H1 (cell line): ENCODE results near the gene DLG5. TPM values are rescaled to one million over a fixed set of nuclear protein-coding genes. Genes with fewer than 3 reads are reported as not detected.

Experiments used
- CTCF ChIA-PET: fragments of 300-600 bp; sonication (Branson Sonifier 250); formaldehyde crosslinking; loops from one replicate; lab custom pipeline; 2021; ENCODE audit not compliant: partially characterized antibody; lab: Charles Lee
- POLR2A ChIA-PET: fragments of 300-600 bp; sonication (Branson Sonifier 250); formaldehyde crosslinking; loops from one replicate; lab custom pipeline; 2021; ENCODE audit warnings: inconsistent platforms; ENCODE audit not compliant: partially characterized antibody; lab: Charles Lee
- DNase-seq, 2 experiments: peaks; one replicate each; pipeline versions ENCODE4 v3.0.0 to v3.0.0-alpha.2; 2010 to 2022; ENCODE audit warnings: low spot score in 2 of 2, low read depth in 1 of 2, mixed read lengths in 1 of 2
- FAIRE-seq: peaks from 2 replicates; lab custom pipeline; 2011; peaks lifted over from hg19 to GRCh38; lab: Jason Lieb, UNC
- H2AFZ ChIP-seq: 2 replicates; pipeline ENCODE4 v1.8.1; 2012; ENCODE audit warnings: low read length, inconsistent platforms
- H2AK5ac ChIP-seq: 2 replicates; pipeline ENCODE4 v1.6.1; 2013; ENCODE audit warnings: low read depth, low read length
- H2BK120ac ChIP-seq: replicated peaks from 2 replicates; pipeline ENCODE3; 2013; ENCODE audit warnings: low read depth, low read length, inconsistent platforms
- H2BK12ac ChIP-seq: 2 replicates; pipeline ENCODE4 v1.6.1; 2013; ENCODE audit warnings: low read depth, low read length
- H2BK15ac ChIP-seq: 2 replicates; pipeline ENCODE4 v1.6.1; 2013; ENCODE audit warnings: low read length
- H2BK20ac ChIP-seq: 2 replicates; pipeline ENCODE4 v1.6.1; 2013; ENCODE audit warnings: low read length
- H2BK5ac ChIP-seq: 2 replicates; pipeline ENCODE4 v1.6.1; 2013; ENCODE audit warnings: low read depth, low read length
- H3K14ac ChIP-seq: 2 replicates; pipeline ENCODE4 v1.6.1; 2013; ENCODE audit warnings: inconsistent platforms; ENCODE audit not compliant: insufficient read length
- H3K18ac ChIP-seq: 2 replicates; pipeline ENCODE4 v1.6.1; 2013; ENCODE audit warnings: low read length; ENCODE audit errors: extremely low read depth
- H3K23ac ChIP-seq: 2 replicates; pipeline ENCODE4 v1.6.1; 2013; ENCODE audit warnings: inconsistent platforms; ENCODE audit not compliant: insufficient read length
- H3K23me2 ChIP-seq: 2 replicates; pipeline ENCODE4 v1.6.1; 2013; ENCODE audit warnings: low read depth, low read length
- H3K27ac ChIP-seq: 2 replicates; pipeline ENCODE4 v1.6.1; 2011; ENCODE audit warnings: low read depth, low read length, inconsistent platforms
- H3K27me3 ChIP-seq, 4 experiments: replicated peaks in 1 of 4; 1 replicate in 1 of 4; 2 replicates in 3 of 4; pipeline versions ENCODE4 v1.6.1 to v1.8.1; 2011 to 2013; ENCODE audit warnings: low read length in 3 of 4, mild to moderate bottlenecking in 3 of 4, inconsistent platforms in 2 of 4, mixed read lengths in 2 of 4, moderate library complexity in 1 of 4; ENCODE audit not compliant: control insufficient read depth in 3 of 4, insufficient read depth in 3 of 4; ENCODE audit errors: extremely low read depth in 1 of 4
- H3K36me3 ChIP-seq, 4 experiments: 2 replicates each; pipeline versions ENCODE4 v1.6.1 to v1.8.1; 2011 to 2013; ENCODE audit warnings: mild to moderate bottlenecking in 4 of 4, low read length in 3 of 4, moderate library complexity in 2 of 4, control low read depth in 1 of 4, inconsistent platforms in 1 of 4; ENCODE audit not compliant: insufficient read depth in 4 of 4, control insufficient read depth in 2 of 4
- H3K4ac ChIP-seq: replicated peaks from 2 replicates; pipeline ENCODE3; 2013; ENCODE audit warnings: low read length, low read depth, mixed read lengths, inconsistent platforms; ENCODE audit not compliant: insufficient read length
- H3K4me1 ChIP-seq, 4 experiments: replicated peaks in 1 of 4; 1 replicate in 1 of 4; 2 replicates in 3 of 4; pipeline versions ENCODE4 v1.6.1 to v1.8.1; 2011 to 2013; ENCODE audit warnings: low read length in 3 of 4, inconsistent platforms in 2 of 4, mixed read lengths in 1 of 4; ENCODE audit not compliant: insufficient read depth in 4 of 4, control insufficient read depth in 3 of 4
- H3K4me2 ChIP-seq, 2 experiments: 2 replicates each; pipeline versions ENCODE4 v1.6.1 to v1.8.1; 2011 to 2013; ENCODE audit warnings: low read depth in 2 of 2, low read length in 2 of 2, control low read depth in 1 of 2, inconsistent platforms in 1 of 2, mild to moderate bottlenecking in 1 of 2; ENCODE audit not compliant: insufficient read depth in 1 of 2
- H3K4me3 ChIP-seq, 4 experiments: fragments of 200-600, 300-600 bp in 1 of 4; sonication (generic), shearing (Covaris generic), sonication (Bioruptor Twin) in 1 of 4; 2 replicates each; pipeline versions ENCODE4 v1.5.1 to v1.8.1; 2011 to 2016; ENCODE audit warnings: low read length in 4 of 4, low read depth in 3 of 4, control low read depth in 2 of 4, inconsistent platforms in 2 of 4, mild to moderate bottlenecking in 2 of 4, mixed read lengths in 1 of 4, moderate library complexity in 1 of 4; ENCODE audit not compliant: insufficient read depth in 2 of 4; ENCODE audit errors: extremely low read depth in 1 of 4
- H3K56ac ChIP-seq: replicated peaks from 2 replicates; pipeline ENCODE3; 2013; ENCODE audit warnings: low read depth, mild to moderate bottlenecking, mixed read lengths, low read length, inconsistent platforms; ENCODE audit not compliant: insufficient read length
- H3K79me1 ChIP-seq: 2 replicates; pipeline ENCODE4 v1.6.1; 2013; ENCODE audit warnings: low read depth, low read length, control low read depth
- H3K79me2 ChIP-seq, 2 experiments: 2 replicates each; pipeline versions ENCODE4 v1.6.1 to v1.8.1; 2012 to 2013; ENCODE audit warnings: low read length in 2 of 2, mild to moderate bottlenecking in 2 of 2, inconsistent platforms in 1 of 2; ENCODE audit not compliant: insufficient read depth in 2 of 2, control insufficient read depth in 1 of 2
- H3K9ac ChIP-seq, 4 experiments: replicated peaks in 1 of 4; 1 replicate in 1 of 4; 2 replicates in 3 of 4; pipeline versions ENCODE4 v1.6.1 to v1.8.1; 2011 to 2013; ENCODE audit warnings: low read depth in 3 of 4, low read length in 3 of 4, control low read depth in 2 of 4, mild to moderate bottlenecking in 2 of 4, moderate library complexity in 2 of 4, inconsistent platforms in 1 of 4; ENCODE audit errors: extremely low read depth in 1 of 4
- H3K9me3 ChIP-seq, 2 experiments: 2 replicates each; pipeline versions ENCODE4 v1.6.1 to v1.8.1; 2012 to 2013; ENCODE audit warnings: mild to moderate bottlenecking in 2 of 2, moderate library complexity in 2 of 2, control low read depth in 1 of 2, inconsistent platforms in 1 of 2, low read depth in 1 of 2, low read length in 1 of 2, mixed read lengths in 1 of 2; ENCODE audit not compliant: insufficient read depth in 2 of 2
- H4K20me1 ChIP-seq, 2 experiments: replicated peaks in 1 of 2; 2 replicates each; pipeline versions ENCODE3 to v1.8.1; 2011 to 2013; ENCODE audit warnings: inconsistent platforms in 2 of 2, low read length in 2 of 2, mild to moderate bottlenecking in 1 of 2; ENCODE audit not compliant: insufficient read depth in 2 of 2, control insufficient read depth in 1 of 2
- H4K5ac ChIP-seq: 2 replicates; pipeline ENCODE4 v1.6.1; 2013; ENCODE audit warnings: low read length, low read depth, mixed read lengths, inconsistent platforms; ENCODE audit not compliant: insufficient read length
- H4K8ac ChIP-seq: 2 replicates; pipeline ENCODE4 v1.8.0; 2013; ENCODE audit warnings: mild to moderate bottlenecking, moderate library complexity, low read length, inconsistent platforms; ENCODE audit not compliant: insufficient read depth; ENCODE audit errors: extremely low read depth
- H4K91ac ChIP-seq: replicated peaks from 2 replicates; pipeline ENCODE3; 2013; ENCODE audit warnings: low read length, mixed read lengths, inconsistent platforms; ENCODE audit not compliant: insufficient read length
- CREB1 ChIP-seq: IDR thresholded peaks from 2 replicates; pipeline ENCODE4 v1.6.1; 2012; ENCODE audit warnings: inconsistent platforms
- FOSL1 ChIP-seq: IDR thresholded peaks from 2 replicates; pipeline ENCODE4 v1.6.1; 2011; ENCODE audit warnings: mild to moderate bottlenecking, low read depth, low read length, moderate library complexity; ENCODE audit not compliant: insufficient read depth
- HDAC6 ChIP-seq: IDR thresholded peaks from one replicate; pipeline ENCODE4 v1.7.1; 2012; ENCODE audit warnings: low read depth, mild to moderate bottlenecking, inconsistent platforms, low read length, moderate library complexity
- JUND ChIP-seq: IDR thresholded peaks from 2 replicates; pipeline ENCODE4 v1.6.1; 2011; ENCODE audit warnings: mild to moderate bottlenecking, improper control_type of control experiment, low read length
- KDM1A ChIP-seq: fragments of 200-600, 300-600 bp; sonication (generic); IDR thresholded peaks from 2 replicates; pipeline ENCODE4 v1.7.1; 2016; ENCODE audit warnings: mild to moderate bottlenecking, low read length, borderline replicate concordance
- MAFK ChIP-seq: IDR thresholded peaks from 2 replicates; pipeline ENCODE4 v1.6.1; 2012; ENCODE audit warnings: low read depth, mild to moderate bottlenecking, improper control_type of control experiment, low read length
- PHF8 ChIP-seq: fragments of 200-600 bp; sonication (generic); conservative IDR thresholded peaks from 2 replicates; pipeline ENCODE4 v1.7.1; 2012; ENCODE audit warnings: low read depth, mild to moderate bottlenecking, inconsistent platforms, low read length, moderate library complexity
- POLR2A ChIP-seq, 2 experiments: IDR thresholded peaks; 1 replicate in 1 of 2; 2 replicates in 1 of 2; pipeline ENCODE4 v1.6.1; 2011; ENCODE audit warnings: low read depth in 2 of 2, low read length in 2 of 2, mild to moderate bottlenecking in 2 of 2; ENCODE audit errors: control extremely low read depth in 1 of 2
- POU5F1 ChIP-seq: IDR thresholded peaks from 2 replicates; pipeline ENCODE4 v1.6.1; 2011; ENCODE audit warnings: low read depth, mild to moderate bottlenecking, low read length, moderate library complexity
- SAP30 ChIP-seq: fragments of 300-600 bp; sonication (generic); IDR thresholded peaks from 2 replicates; pipeline ENCODE4 v1.7.1; 2012; ENCODE audit warnings: low read length, moderate library complexity, mild to moderate bottlenecking, inconsistent platforms; ENCODE audit not compliant: insufficient read depth, insufficient replicate concordance
- SP1 ChIP-seq: IDR thresholded peaks from 2 replicates; pipeline ENCODE4 v1.6.1; 2011; ENCODE audit warnings: low read depth, low read length
- SP4 ChIP-seq: IDR thresholded peaks from 2 replicates; pipeline ENCODE4 v1.6.1; 2012; ENCODE audit warnings: low read length, inconsistent platforms
- YY1 ChIP-seq: IDR thresholded peaks from 2 replicates; pipeline ENCODE4 v1.6.1; 2011; ENCODE audit warnings: low read depth, mild to moderate bottlenecking, low read length
- WGBS, 2 experiments: shearing (Covaris generic) in 1 of 2; methylation state at CpG; one replicate each; pipeline versions ENCODE4 v1.1.6 to v1.1.7; 2013 to 2015; ENCODE audit warnings: low lambda C conversion rate in 2 of 2, mixed read lengths in 2 of 2, inconsistent platforms in 1 of 2, low coverage in 1 of 2, missing lambda C conversion rate in 1 of 2; ENCODE audit not compliant: insufficient replicate concordance in 2 of 2, insufficient coverage in 1 of 2, insufficient read length in 1 of 2; ENCODE audit errors: extremely low coverage in 1 of 2, missing lambda C conversion rate in 1 of 2; 5-methylcytosine and 5-hydroxymethylcytosine counted together
- polyA plus RNA-seq, 7 experiments: library from polyadenylated mRNA; depleted of rRNA in 3 of 7; stranded (reverse) in 5 of 7; unstranded in 2 of 7; fragments of >200 nt in 5 of 7; fragments of 200-250 nt in 2 of 7; gene quantifications; 1 replicate in 5 of 7; 2 replicates in 1 of 7; 4 replicates in 1 of 7; pipeline versions ENCODE4 v1.2.1 to v1.2.3, GENCODE V29; 2011 to 2013; ENCODE audit warnings: missing spikeins in 2 of 7, mixed read lengths in 2 of 7
- total RNA-seq: library from RNA; stranded (reverse); fragmentation: NEBNext Ultra II Directional; extraction: Animal tissue kit (Norgen Biotek cat#: 25700); gene quantifications from 2 replicates; pipeline ENCODE4 v1.2.1, GENCODE V29; 2021
- TF ChIP-seq, protein P1 (sequence below): IDR thresholded peaks from 2 replicates; pipeline ENCODE4 v1.6.1; 2012; ENCODE audit warnings: low read length, inconsistent platforms

DLG5 gene
- total and polyA plus RNA-seq, 2 of the 8 experiments (the other 6 are each of a cell fraction or from before 2014, with no cell fraction given), result 15.6 to 71.4 TPM

DNA sequence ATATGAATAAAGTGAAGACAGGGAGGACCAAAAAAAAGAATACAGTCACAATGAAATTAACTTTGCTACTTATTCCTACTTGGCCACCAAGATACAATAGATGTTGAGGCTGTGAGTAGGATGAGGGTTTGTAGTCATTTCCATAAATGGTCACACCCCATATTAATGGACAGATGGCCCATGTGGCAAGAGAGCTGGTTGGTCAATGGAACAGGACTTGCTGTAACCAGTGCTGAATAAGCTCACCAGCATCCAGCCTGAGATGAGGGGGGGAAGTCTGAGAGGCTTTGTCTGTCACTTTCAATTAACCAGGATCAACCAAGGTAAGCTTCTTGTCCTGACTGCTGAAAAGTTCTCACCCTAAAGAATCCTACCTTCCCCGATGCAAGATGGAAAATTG, 158.5 kb downstream of the DLG5 start:
- Histone ChIP-seq H3K23ac (no peak overlapping the region), H3K9ac (no peak overlapping the region), H2BK20ac (no peak overlapping the region), H3K79me1 (no peaks in the 10 kb centered on the region), H3K36me3 (no peaks in the 10 kb centered on the region), H3K4ac (no peak overlapping the region), H4K20me1 (no peaks in the 10 kb centered on the region), H2BK15ac (no peak overlapping the region), H2BK12ac (no peak overlapping the region), H2BK5ac (no peak overlapping the region), H3K27me3 (no peaks in the 10 kb centered on the region), H3K4me1 (no peaks in the 10 kb centered on the region; a peak in 1 of 7 replicates), H4K91ac (no peak overlapping the region), H3K79me2 (no peaks in the 10 kb centered on the region), H2AFZ (no peak overlapping the region), H3K27ac (no peak overlapping the region), H2BK120ac (no peak overlapping the region), H3K4me3 (no peak overlapping the region), H3K4me2 (no peak overlapping the region), H3K9me3 (no peaks in the 10 kb centered on the region), H4K8ac (no peak overlapping the region), H2AK5ac (no peak overlapping the region), H3K14ac (no peak overlapping the region), H4K5ac (no peak overlapping the region), H3K18ac (no peak overlapping the region), H3K56ac (no peak overlapping the region), H3K23me2 (no peaks in the 10 kb centered on the region; the same call in 1 of the 2 replicates)
- no peak for DNase-seq
- 95% methylated on average over 1 of the region's 1 CpG; no CpG with 5 or more reads in 1 of the 2 experiments for WGBS, 2 experiments
- POLR2A ChIA-PET, result interaction anchor here (0.7 to 1.0 kb wide), 3 partner anchors 11 to 255 kb away, joined by 3 read pairs; no protein-coding TSS in a partner anchor
- CTCF ChIA-PET, result interaction anchor here (0.7 to 3.6 kb wide), 4 partner anchors 11 to 594 kb away, joined by 3 to 20 read pairs (median 4); no protein-coding TSS in a partner anchor
- FAIRE-seq, result no peak
- TF ChIP-seq YY1 (no peak), POU5F1 (no peak), KDM1A (no peak), JUND (no peak), HDAC6 (no peak), SP1 (no peak), SAP30 (no peak), FOSL1 (no peak), SP4 (no peak), POLR2A (IDR thresholded peaks at IDR 0.05; ENCODE audit: control extremely low read depth in 1 of 2, low read depth in 2 of 2, low read length in 2 of 2) (no peak), PHF8 (no peak), MAFK (no peak), CREB1 (no peak)
- TF ChIP-seq, protein P1, sequence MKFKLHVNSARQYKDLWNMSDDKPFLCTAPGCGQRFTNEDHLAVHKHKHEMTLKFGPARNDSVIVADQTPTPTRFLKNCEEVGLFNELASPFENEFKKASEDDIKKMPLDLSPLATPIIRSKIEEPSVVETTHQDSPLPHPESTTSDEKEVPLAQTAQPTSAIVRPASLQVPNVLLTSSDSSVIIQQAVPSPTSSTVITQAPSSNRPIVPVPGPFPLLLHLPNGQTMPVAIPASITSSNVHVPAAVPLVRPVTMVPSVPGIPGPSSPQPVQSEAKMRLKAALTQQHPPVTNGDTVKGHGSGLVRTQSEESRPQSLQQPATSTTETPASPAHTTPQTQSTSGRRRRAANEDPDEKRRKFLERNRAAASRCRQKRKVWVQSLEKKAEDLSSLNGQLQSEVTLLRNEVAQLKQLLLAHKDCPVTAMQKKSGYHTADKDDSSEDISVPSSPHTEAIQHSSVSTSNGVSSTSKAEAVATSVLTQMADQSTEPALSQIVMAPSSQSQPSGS, result no peak
